Endometrial microvascular endothelial cells (primary cell): ENCODE measurements around the gene SPHK1. TPM values are rescaled to one million over a fixed set of nuclear protein-coding genes. Genes with fewer than 3 reads are reported as not detected.

Experiments
- in situ Hi-C: cut with HindIII; loops from 2 replicates; pipeline ENCODE4 v1.10.0; 2017; ENCODE audit warnings: low sequenced_read_pairs, low pct_unique_long_range_greater_than_20kb; ENCODE audit errors: inconsistent ontology term
- total RNA-seq: library from RNA; depleted of rRNA; stranded (reverse); fragments of >200 nt; gene quantifications from one replicate; pipeline ENCODE4 v1.2.3, GENCODE V29; 2015; ENCODE audit errors: inconsistent ontology term

SPHK1 gene
- total RNA-seq, 1 donor from 2014 or later = 121 TPM

DNA sequence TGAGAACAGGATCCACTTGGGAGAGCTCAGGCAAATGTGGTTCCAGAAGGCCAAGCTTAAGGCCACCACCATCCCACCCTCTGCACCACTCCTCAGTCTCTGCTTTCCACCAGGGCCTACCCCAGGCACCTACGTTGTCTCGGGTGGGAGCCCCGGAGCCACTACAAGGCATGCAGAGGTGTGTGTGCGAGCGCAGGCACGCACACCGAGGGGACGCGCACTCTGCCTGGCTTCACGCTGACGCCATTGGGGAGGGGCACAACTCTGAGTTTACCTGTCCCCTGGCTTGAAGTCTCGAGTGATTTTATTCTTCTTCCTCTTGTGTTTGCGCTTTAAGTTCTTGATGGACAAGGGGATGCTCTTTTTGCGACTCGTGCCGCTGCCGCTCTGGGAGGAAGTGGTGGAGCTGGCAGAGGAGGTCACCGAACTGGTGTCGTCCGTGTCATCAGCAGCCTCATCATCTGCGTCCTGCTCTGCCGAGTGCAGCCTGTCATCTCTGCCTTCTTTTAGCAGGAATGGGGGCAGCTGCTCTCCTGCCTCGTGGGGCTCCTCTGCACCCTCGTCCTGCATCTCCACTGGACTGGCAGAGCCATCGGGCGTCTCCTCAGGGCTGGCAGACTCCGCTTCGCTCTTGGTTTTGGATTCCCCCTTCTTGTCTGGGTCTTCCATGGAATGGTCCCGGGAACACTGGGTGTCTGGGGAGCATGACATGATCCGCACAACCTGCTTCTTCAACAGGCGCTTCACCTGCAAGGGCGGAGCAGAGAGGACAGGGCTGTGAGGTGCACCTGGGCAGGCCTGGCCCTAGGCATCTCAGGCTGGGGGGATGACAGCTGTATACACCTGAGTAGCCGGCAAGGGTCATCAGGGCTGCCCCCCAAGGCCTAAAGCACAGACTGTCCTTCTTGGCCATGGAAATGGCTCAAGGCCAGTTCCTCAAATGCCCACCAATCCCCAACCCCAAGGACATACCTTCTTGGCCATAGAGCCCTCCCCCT lies 15.1 kb downstream of the SPHK1 start:
- in situ Hi-C loops = no loop called here

DNA sequence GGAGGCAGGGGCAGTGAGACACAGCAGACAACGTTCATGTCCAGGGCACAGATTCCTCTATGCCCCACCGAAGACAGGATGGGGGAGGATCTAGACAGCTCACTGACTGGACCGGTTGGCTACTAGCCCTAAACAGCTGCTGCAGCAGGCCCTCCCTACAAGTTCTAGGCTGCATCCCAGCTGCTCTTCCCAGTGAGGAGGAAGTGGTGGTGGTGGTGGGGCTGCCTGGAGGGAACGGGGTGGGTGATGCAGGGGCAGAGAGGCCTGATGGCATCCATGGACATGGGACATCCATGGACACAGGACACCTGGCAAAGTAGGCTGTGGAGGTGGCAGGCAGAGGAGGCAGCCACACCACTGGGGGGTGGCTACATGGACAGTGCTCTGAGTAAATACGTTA lies 18.3 kb downstream of the SPHK1 start:
- in situ Hi-C loops = no loop called here

DNA sequence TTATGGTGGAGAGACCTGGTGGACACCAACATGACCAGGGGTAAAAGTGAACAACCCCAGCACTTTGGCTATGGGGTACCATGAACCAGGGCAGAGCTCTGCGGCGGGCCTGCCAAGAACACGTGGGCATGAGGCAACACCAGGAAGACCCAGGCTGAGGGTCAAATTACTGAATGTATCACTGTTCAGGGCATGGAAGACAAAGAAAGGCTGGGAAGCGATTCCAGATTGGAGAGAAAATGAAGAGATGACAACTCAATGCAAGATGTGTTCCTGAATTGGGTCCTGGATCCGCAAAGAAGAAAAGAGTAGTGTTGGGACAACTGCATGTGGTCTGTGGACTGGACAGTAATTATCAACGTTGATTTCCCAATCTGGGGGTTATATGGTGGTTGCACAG lies 19.8 kb downstream of the SPHK1 start:
- in situ Hi-C loops = no loop called here

DNA sequence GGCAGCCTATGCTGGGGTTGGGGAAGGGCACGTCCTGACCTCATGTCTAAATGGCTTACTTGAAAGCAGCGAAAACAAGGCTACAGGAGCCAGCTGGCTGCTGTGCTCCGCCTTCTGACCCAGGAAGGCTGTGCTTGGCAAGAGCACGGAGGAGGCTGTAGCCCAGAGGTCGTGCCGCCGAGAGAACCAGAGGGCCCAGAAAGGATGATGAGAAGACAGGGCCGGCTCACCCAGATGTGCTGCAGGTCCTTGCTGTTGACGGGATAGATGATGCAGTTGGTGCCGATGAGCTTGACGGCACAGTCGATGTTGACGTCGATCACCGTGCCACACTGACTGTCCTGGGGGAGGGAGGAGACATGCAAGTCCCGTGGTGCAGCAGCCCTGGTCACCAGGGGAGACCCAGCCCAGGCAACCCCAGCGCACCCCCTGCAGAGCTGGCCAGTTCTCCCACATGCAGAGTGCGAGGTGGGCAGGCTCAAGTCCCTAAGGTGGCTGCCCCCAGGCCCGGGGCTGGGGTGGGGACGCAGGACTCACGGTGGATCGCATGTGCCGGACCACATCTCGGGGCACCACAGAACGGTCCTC lies 20.7 kb downstream of the SPHK1 start:
- in situ Hi-C loops = no loop called here

DNA sequence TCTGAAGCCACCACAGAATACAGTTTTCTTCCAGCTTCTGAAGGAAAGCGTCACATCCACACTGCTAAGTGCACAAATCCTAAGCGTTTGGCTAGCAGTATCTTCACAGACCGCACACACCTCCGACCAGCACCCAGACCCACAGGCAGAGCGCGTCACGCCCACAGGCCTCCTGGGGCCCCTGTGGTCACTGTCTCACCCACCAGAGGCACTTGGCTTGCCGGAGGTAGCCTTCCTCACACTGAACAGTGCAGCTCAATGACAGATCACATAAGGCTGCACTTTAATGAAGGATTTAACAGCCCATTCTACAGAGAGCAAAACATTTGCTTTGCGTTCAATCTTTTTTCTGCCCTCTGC lies 21.2 kb downstream of the SPHK1 start:
- in situ Hi-C loops = no loop called here

DNA sequence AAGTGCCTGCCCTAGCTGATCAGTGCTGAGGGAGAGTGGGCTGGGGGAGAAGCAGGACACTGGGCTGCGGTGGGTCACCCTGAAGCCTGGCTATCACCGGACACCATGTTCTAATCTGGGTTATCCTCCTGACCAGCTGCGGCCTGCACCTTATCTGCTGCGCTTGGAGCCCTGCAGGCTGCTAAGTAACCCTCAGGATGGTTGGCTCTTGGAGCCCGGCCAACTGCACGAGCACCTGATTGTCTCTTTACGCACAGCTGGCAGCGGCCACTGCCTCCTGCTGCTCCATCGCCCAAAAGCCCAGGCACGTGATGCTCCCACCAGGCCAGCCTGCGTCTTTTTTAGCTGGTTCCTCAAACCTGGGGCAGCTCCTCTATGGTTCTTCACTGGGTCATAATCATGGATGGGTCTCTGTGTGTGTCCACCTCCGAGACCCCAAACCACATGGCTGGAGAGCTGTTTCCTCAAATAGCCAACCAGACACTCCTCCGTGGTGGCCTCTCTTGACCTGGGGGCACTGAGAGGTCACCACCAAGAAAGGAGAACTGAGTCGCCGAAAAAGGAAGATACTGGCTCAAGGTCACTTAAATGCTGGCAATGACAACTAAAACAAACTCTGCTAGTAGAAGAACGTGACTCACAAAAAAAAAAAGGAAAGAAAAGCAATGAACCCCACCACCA lies 21.7 kb downstream of the SPHK1 start:
- in situ Hi-C loops = no loop called here

DNA sequence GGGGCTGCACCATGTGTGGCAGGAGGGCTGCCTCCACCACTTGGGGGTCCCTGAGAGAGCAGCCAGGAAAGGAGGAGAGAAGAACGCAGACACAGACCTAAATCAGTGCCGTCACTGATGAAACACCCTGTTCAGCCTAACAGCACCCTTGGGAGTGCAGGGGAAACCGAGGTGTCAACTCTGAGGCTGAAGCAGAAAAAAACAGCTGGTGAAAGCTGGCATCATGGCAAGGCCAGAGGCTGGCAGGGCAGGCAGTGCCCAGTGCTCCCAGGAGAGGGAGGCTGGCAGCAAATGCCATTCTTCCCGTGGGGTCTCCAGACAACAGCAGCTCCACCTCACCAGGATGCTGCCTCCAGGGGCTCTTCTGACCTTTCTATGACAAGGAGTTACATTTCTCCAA lies 23.1 kb downstream of the SPHK1 start:
- in situ Hi-C loops = no loop called here

DNA sequence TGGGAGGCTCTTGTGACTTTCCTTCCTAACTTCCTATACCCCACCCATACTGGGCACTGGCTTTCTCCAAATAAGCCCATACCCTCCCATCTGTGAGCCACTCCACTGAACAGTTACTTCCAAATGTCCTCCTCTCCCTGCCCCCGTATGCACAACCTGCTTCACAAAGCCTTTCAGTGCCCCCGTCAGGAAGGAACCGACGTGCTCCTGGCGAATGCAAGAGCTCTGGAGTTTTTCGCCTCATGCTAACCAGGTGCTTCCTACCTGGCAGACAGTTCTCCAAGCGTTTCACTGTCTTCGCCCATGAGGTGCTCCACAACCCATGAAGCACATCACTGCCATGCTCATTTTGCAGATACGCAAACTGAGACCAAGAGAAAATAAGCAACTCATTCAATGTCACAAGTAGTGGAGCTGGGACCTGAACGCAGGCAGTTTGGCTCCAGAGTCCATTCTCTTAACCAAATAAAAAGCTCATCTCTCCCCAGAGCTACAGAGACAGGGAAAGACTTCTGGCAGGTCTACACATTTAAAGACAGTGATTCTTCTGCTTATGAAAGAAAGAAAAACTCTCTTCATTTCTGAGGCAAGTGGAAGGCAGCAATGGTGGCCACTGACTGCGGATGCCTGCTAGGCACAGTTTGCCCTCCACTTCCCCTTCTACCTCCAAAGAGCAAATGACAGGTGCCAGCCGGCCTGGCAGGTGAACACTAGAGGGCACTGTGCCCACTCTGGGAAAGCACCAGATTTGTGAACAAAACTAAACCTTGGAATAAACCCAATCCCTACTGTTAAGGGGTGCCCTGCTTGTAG lies 23.8 kb downstream of the SPHK1 start:
- in situ Hi-C loops = no loop called here

DNA sequence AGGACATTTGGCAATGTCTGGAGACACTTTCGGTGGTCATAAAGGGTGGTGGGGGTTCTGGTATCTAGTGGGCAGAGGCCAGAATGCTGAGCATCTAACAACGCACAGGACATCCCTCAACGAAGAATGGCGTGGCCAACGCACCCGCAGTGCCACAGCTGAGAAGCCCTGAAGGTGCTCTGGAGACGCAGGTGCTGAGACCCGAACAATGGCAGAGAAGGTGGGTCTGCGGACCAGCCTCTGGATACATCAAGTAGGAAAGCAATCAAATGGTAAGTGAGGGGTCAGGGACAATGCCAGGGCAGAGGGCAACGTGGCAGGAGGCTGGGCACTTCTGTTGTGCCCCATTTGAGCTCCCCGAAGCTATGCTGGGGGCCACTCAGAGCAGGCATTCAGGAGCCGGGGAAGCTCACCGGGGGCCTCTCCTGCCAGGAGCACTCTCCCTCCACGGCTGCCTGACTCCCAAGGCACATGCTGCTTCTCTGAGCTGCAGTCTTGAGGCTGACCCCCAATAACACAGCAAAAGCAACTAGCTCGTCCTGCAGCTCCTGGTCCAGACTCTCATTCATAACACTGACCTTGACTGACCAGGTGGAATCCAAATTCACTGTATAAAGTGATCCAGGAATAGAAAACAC lies 26.0 kb downstream of the SPHK1 start:
- in situ Hi-C loops = no loop called here

DNA sequence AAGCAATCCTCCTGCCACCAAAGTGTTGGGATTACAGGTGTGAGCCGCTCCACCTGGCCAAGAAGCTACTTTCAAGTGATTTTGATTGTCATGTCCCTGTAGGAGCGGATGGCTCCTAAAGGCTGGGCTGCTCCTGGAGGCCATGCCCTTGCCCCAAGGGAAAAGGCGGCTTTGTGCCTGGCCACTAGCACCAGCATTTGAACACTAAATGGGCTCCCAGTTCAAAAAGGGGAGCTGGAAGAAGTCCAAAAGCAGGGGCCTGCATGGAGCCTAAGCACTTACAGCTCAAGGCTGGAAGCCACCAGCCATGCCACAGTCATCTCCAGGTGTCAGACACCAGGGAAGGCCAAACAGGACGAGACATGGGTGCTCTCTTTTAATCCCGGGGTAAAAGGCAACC lies 26.8 kb downstream of the SPHK1 start:
- in situ Hi-C loops = no loop called here

DNA sequence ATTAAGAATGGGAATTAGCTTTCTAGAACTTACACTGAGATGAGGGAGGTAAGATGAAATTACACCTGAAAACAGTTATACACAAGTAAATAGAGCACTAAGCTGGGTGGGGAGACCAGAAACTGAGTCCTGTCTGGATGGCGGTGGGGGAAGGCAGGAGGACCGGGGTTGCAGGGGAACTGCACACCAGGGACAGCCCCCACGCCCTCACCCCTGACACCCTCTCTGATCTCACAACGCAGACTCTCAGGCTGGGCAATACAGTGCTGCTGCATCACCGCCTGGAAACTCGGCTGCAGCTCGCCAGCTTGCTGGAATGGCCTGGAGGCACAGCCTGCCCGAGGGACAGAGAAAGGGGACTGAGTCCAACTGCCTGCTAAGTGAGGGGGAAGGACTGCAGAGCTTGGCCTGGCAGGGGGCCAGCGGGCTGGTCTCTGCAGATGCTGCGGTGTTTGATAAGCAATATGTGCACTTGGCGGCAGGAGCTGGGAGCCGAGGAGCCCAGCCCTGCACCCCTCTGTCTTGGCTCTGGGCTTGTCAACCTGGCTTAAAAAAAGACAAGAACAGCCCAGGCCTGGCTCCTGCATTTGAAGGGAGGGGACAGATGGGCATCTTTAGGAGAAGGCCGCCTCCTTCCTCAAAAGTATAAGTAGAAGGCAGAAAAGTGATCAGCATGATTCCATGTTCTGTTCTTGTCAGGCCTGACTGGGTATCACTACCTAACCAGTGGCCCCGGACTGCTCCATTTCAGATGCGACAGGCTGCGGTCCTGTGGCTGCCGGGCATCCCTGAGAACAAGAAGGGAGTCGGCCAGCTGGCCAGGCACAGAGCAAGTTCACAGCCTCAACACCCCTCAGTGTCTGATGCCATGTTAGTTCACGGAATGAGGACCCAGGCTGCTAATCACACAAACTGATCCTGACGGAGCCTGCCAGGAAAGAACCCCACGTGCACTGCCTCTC lies 30.2 kb downstream of the SPHK1 start:
- in situ Hi-C loops = no loop called here

DNA sequence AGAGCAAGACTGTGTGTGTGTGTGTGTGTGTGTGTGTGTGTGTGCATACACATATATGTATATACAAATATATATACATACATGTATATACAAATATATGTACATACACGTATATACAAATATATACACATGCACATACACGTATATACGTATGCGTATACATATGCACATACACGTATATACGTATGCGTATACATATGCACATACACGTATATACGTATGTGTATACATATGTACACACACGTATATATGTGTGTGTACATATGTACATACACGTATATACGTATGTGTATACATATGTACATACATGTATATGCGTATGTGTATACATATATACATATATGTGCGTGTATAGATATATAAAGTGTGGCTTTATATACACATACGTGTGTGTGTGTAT lies 31.4 kb downstream of the SPHK1 start:
- in situ Hi-C loops = no loop called here

DNA sequence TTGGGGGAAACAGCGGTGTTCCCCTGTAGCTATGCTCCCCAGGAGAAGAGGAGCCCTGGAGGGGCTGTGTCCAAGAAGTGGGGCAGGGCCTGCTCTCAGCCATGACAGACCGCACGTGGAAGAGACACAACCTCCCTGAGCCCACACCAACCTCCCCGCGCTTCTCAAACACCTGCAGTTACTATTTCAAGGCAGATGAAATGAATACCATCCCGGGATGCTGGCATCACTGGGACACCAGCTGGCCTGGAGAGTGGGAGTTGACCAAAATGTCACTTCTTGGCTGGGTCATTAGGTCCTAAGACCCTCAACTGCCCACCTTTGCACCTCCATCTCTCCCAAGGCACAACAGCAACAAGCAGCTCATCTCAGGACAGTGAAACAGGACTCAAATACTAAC lies 32.0 kb downstream of the SPHK1 start:
- in situ Hi-C loops = no loop called here

DNA sequence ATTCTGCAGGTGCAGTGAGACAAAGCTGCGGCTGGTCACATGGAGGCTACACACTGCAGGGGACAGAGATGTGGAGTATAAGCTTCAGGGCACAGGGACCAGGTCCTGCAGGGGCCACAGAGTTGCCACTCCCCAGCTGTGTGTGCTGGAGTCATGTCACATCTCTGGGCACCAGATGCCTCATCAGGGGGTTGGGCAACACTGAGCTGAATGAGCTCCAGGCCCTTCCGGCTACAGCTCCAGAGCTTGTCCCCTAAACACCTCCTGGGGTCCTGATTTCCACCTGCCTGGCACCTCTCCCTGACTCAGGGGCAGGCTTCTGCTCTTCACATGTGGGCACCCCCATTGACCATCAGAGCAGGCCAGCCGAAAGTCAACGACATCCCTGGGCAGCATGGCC lies 32.5 kb downstream of the SPHK1 start:
- in situ Hi-C loops = no loop called here

DNA sequence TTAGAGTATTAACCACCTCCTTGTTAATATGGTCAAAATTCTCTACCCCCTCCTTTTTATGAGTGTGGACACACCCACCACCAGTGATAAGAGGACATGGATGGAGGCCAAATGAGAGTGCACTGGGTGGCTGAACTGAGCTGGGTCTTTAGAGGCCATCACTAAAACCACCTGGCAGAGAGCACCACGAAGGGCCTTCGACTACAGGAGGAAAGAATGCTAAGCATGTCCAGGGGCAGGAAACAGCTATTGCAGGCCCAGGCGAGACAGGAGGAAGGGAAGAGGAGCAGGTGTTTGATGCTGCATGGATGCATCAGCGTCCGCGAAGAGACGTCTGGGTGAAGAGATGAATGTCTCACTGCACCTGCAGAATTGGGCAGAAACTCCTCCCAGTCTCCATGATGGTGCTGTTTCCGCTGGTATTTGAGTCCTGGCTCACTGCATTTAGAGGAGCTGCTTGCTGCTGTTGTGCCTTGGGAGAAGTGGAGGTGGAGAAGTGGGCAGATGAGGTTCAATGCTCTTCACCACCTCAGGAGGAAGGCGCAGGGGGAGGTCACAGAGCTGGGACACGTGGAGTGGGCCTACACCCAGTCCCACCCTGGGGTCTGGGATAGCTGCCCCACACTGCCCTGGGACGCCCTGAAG lies 33.2 kb downstream of the SPHK1 start:
- in situ Hi-C loops = no loop called here

DNA sequence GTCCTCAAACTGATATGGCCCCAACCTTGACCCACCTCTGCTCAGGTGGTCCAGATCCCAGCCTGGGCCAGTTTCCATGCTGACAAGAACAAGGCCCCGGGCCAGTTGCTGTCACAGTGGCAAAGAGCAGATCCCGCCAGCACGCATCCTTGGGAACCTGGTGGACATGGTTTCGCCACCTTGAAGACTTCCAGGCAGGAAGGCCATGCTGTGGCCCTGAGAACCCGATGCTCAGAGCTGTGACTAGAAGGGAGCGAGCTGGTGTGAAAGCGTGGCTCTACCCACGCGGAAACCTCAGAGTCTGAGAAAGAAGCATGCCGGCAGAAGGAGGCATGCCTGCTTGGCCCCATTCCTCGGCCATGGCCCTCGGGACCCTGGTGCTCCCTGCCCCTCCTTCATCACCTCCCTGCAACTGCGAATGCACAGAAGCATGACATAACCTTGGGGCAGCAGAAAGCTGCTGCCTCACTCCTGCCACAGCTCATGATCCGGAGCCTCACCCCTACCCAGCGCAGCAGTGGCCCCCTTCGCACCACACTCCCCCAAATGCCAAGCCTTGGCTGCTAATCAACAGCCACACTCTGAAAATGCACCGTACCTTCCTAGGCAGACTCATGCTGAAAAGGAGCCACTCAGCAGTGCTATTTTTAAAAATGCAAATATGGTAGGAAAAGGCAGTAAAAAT lies 35.3 kb downstream of the SPHK1 start:
- in situ Hi-C loops = no loop called here
